Retina (tissue), 1 donor: Measurements from ENCODE around the gene FAM89A.
A peak's percentile ranks its signal among the peaks of the same experiment; 100 is the strongest.
"Not testable (repeated sequence)": the region's sequence is repeated elsewhere in the genome, so short reads cannot be mapped to it uniquely, and the experiment has no call there.

ENCODE experiments used
- DNase-seq: peaks from one replicate; pipeline ENCODE4 v3.0.0-alpha.2; 2016

FAM89A gene

GRCh38 chr1:231053493-231054162 lies 13.6 kb upstream of the FAM89A start:
- peak; percentile 32 for DNase-seq

- no peak for DNase-seq
These were observed 12.7 kb upstream of the FAM89A start for GRCh38 chr1:231052777-231053176.

DNA sequence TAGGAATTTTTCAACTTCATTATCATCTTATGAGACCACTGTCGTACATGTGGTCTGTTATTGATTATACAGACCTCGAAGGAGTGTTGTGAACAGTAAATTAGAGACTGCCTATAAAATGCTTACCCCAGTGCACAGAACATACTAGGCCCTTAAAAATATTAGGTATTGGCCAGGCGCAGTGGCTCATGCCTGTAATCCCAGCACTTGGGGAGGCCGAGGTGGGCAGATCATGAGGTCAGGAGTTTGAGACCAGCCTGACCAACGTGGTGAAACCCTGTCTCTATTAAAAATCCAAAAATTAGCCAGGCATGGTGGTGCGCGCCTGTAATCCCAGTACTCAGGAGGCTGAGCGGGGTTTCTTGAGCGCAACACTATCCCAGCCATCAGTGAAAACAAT lies 10.9 kb upstream of the FAM89A start:
- not testable (repeated sequence) for DNase-seq

GRCh38 chr1:231050395-231050794 lies 10.3 kb upstream of the FAM89A start:
- DNase-seq = no peak

DNA sequence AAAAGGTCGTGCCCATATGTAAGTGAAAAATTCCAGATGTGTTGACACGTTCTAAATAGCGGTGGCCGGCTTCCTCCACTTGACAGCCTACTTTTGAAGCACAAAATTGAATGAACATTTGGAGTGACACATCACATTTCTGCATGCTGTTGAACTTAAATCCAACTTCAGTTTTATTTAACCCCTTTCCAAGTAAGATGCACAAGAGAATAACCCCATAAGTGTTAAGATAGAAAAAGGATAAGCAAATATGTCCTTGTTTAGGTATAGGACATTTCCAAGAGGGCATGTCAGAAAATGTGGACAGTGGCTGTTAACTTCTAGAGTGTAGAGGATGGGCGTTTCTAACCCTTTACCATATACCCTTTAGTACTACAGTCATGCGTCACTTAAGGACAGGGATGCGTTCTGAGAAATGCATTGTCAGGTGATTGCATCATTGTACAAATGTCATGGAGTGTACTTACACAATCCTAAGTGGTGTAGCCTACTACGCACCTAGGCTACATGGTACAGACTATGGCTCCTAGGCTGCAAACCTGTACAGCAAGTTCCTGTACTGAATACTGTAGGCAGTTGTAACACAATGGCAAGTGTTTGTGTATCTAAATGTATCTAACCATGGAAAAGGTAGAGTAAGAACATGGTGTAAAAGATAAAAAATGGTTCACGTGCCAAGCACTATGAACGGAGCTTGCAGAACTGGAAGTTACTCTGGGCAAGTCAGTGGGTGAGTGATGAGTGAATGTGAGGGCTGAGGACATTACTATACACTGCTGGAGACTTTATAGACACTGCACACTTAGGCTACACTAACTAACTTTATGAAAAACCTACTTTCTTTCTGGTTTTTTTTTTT lies 9.3 kb upstream of the FAM89A start:
- no peak for DNase-seq

DNA sequence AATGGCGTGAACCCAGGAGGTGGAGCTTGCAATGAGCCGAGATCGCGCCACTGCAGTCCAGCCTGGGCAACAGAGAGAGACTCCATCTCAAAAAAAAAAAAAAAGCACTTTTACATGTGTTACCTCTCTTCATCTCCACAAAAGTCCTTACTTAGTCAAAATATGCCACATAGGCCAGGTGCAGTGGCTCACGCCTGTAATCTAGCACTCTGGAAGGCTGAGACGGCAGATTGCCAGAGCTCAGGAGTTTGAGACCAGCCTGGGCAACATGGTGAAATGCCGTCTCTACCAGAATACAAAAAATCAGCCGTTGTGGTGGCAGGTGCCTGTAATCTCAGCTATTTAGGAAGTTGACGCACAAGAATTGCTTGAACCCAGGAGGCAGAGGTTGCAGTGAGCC lies 8.4 kb upstream of the FAM89A start:
- not testable (repeated sequence) for DNase-seq

DNA sequence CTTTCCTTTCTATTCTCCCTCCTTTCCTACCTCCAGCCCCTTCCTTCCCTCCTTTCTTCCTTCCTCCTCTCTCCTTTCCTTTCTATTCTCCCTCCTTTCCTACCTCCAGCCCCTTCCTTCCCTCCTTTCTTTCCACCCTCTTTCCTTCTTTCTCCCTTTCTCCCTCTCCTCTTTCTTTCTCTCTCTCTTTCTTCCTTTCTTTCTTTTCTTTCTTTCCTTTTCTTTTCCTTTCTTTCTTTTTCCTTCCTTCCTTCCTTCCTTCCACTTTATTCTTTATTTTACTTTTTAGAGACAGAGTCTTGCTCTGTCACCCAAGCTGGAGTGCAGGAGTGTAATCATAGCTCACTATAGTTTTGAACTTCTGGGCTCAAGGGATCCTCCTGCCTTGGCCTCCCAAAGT lies 7.5 kb upstream of the FAM89A start:
- not testable (repeated sequence) for DNase-seq

DNA sequence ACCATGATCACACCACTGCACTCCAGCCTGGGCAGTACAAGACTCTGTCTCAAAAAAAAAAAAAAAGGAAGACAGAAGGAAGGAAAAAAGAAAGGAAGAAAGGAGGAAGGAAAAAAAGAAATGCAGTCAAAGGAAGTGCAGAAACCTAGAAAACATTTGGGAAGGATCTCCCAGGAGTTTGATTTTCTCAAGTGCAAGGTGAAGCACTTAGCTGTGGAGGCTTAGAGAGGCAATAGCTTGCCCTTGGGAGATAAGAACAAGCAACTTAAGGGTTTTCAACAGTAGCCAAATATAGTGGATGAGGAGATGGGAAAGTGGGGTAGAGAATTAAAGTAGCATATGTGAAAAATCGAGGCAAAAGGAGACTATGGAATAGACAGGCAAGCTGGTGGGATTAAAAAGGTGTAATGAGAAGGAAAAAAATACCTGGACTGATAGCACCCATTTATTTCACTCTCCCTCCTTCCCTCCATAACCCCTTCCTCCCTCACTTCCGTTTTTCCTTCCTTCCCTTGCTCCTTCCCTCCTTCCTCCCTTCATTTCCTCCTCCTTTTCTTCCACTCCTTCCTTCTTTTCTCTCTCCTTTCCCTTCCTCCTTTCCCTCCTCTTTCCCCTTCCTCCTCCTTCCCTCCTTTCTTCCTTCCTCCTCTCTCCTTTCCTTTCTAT lies 6.8 kb upstream of the FAM89A start:
- DNase-seq = no peak

DNA sequence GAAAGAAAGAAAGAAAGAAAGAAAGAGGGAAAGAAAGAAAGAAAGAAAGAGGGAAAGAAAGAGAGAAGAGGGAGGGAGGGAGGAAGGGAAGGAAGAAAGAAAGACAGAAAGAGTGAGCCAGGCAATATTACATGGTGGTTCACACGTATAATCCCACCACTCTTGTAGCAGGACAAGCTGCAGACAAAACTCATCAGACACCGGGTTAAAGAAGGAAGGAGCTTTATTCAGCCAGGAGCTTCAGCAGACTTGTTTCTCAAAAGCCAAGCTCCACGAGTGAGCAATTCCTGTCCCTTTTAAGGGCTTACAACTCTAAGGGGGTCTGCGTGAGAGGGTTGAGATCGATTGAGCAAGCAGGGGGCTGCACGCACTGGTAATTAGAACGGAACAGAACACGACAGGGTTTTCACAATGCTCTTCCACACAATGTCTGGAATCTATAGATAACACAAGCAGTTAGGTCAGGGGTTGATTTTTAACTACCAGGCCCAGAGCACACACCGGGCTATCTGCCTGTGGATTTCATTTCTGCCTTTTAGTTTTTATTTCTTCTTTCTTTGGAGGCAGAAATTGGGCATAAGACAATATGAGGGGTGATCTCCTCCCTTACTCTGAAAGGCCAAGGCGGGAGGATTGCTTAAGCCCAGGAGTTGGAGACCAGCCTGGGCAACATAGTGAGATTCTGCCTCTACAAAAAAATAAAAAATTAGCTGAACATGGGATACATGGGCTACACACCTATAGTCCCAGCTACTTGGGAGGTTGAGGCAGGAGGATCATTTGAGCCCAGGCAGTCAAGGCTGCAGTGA lies 6.1 kb upstream of the FAM89A start:
- not testable (repeated sequence) for DNase-seq

GRCh38 chr1:231045286-231045685 lies 5.2 kb upstream of the FAM89A start:
- DNase-seq = no peak

DNA sequence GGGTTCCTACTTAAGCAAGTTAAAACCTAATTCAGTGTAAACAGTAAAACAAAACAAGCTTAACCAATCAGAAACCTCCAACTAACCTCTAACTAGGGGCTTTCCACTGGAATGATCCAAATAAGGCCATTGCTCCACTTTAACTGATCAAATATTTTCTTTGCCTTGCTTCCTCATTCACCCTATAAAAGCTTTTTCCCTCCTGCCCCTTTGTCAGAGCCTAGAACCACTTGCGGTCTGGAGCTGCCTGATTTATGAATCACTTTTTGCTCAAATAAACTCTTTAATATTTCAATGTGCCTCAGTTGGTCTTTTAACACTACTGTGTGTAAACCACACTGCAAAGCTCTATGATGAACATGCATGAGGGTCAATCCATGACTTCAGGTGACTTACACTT lies 4.5 kb upstream of the FAM89A start:
- no peak for DNase-seq

DNA sequence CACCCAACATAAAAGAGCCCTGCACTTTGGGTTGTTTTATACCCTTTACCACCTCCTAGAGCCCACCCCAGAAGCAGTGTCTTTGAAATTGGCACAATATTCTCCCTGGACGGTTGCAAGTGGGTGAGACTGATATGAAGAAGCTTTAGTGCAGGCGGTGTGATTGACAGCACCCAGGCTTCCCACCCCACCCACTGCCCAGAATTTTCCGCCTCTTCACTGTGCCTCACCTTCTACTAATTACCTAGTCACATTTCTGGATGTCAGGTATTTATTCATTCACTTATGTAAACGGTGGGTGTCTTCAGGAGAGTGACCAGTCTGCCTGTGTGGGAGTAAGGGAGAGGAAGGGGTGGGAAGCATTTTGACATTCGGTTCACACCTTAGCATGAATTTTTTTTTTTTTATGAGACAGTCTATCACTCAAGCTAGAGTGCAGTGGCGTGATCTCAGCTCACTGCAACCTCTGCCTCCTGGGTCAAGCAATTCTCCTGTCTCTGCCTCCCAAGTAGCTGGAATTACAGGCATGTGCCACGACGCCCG lies 1.7 kb upstream of the FAM89A start:
- DNase-seq = no peak

DNA sequence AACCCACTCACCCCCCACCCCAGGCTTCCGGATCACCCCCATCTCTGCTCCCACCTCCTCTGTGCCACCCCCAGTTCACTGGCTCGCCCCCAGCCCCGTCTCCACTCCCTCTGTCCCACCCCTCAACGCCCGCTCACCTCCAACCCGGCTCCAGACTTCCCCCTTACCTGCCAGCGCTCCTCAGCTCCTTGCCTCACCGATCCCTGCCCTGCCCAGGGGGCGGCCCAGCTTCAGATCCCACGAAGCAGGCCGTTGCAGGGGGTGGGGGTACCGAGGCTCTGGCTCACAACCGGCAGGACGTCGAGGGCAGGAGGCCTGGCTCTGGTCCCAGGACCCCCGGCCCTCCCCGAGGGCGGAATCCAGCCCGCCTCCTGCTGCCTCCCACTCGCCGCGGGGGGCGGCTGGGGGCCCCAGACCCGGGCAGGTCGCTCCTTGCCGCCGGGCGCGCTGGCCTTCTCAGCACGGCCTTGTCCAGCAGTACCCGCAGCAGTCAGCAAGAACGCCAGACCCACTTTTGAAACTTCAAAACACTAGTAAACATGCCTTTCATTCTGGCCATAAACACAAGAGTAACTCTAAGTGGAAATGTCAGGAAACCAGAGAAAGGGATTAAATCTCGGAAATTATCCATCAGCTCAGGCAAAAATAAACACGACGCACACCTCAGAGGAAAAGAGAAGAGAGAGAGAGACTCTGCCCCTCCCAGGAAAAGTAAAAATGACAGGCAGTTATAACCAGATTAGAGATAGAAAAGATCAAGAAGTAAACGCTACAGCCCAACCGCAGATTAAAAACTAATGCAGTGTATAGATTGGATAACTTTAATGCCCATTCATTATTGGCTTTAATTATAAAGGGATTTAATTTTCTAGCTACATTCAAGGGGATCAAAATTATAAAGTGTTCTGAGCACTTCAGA lies 1.0 kb upstream of the FAM89A start:
- peak; percentile 46 for DNase-seq

GRCh38 chr1:231039161-231040018 lies 664 bp downstream of the FAM89A start:
- peak; percentile 84 for DNase-seq

GRCh38 chr1:231037585-231038517 lies 2.2 kb downstream of the FAM89A start:
- no peak for DNase-seq

DNA sequence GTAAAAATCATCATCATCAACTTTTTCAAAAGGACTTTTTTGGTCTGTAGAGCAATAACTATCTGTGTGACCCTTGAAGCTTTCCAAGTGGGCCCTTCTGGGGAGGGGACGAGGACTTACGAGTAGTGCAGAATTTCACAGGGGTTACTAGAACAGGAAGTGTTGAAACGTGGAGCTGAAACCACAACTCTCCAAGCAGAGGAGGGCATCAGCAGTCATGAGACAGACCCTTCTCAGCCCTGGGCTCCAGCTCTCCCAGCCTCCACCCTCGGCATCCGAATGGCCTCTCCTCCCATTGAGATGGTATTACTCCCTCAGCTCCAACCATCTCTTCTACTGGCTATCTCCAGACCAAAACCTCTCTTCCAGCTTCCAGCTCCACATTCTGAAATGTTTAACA lies 3.6 kb downstream of the FAM89A start:
- no peak for DNase-seq

GRCh38 chr1:231035799-231036198 lies 4.3 kb downstream of the FAM89A start:
- no peak for DNase-seq

DNA sequence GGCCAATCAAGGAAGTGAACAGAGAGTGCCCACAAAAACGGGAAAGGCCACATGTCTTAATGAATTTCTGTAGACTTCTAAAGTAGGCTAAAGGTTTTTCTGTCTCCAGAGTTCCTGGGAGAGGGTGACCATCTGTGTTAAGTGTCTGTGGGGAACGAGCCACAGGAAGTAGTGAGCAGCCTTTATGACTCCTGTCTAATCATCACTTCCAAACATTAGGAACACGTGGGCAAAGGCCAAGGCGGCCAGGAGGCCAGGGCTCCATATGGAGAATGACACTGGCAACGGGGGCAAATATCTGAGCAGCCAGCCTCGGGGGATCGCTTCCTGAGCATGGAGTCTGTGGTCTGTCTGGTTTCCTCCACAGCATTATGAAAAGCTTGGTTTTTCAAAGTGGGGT lies 7.1 kb downstream of the FAM89A start:
- no peak for DNase-seq

DNA sequence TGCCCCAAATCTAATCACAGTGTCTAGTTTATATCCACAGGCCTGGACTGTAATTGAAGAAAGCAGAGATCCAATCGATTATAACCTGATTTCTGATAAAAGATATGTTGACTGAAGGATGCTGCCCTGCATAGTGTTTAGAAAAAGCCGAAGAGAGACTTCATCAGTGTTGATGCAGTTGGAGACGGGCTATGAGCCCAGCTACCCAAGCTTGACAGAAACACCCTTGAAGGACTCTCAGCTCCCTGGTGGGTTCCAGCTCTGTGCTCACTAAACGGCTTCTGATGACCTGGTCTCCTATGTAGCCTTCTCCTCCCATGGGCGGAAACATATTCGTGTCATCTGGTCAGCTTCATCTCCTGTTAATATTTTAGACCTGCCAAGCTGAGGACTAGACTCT lies 10.2 kb downstream of the FAM89A start:
- no peak for DNase-seq
